ENCODE results near the gene SPEG. TPM values are rescaled to one million over a fixed set of nuclear protein-coding genes. Genes with fewer than 3 reads are reported as not detected.

SPEG gene
- total RNA-seq, 4 donors from 2014 or later = 6.7 to 10.2 (median 8.1) TPM

- no peak overlapping the region for H3K4me3 ChIP-seq
- H3K27me3 ChIP-seq = peaks cover 0 to 73% of the 10 kb centered on the region in 2 donors
- peaks cover 0 to 44% (median 1%) of the 10 kb centered on the region in 4 donors for H3K4me1 ChIP-seq
- TF ChIP-seq POLR2A (IDR thresholded peaks at IDR 0.05) (no peak), CTCF (IDR thresholded peaks at IDR 0.05) (no peak), EP300 (IDR thresholded peaks at IDR 0.05) (no peak)
- no peaks in the 10 kb centered on the region for H3K9me3 ChIP-seq
- 70 to 75% methylated on average over 16 to 17 of the region's 17 CpGs for WGBS, 2 donors
- H3K27ac ChIP-seq = no peak overlapping the region
- no peaks in the 10 kb centered on the region for H3K36me3 ChIP-seq
- DNase-seq (ENCODE audit: low spot score in 2 of 2) = no peak
Measured at GRCh38 chr2:219515874-219516629, 81.4 kb downstream of the SPEG start.

GRCh38 chr2:219516888-219517287, 82.2 kb downstream of the SPEG start:
- 46 to 48% methylated on average over 7 of the region's 7 CpGs for WGBS, 2 donors
- TF ChIP-seq POLR2A (IDR thresholded peaks at IDR 0.05) (no peak), CTCF (IDR thresholded peaks at IDR 0.05) (no peak), EP300 (IDR thresholded peaks at IDR 0.05) (no peak)

GRCh38 chr2:219517954-219518778, 83.5 kb downstream of the SPEG start:
- H3K4me3 ChIP-seq = no peak overlapping the region
- TF ChIP-seq CTCF (IDR thresholded peaks at IDR 0.05) (no peak), POLR2A (IDR thresholded peaks at IDR 0.05) (no peak), EP300 (IDR thresholded peaks at IDR 0.05) (no peak)
- no peaks in the 10 kb centered on the region for H3K9me3 ChIP-seq
- H3K36me3 ChIP-seq = no peaks in the 10 kb centered on the region
- DNase-seq (ENCODE audit: low spot score in 2 of 2) = no peak
- H3K4me1 ChIP-seq = peaks cover 0 to 51% (median 11%) of the 10 kb centered on the region in 4 donors
- peaks cover 0 to 72% of the 10 kb centered on the region in 2 donors for H3K27me3 ChIP-seq
- no peak overlapping the region for H3K27ac ChIP-seq
- 56 to 57% methylated on average over 10 of the region's 10 CpGs for WGBS, 2 donors

More at GRCh38 chr2:219516888-219517287, 82.2 kb downstream of the SPEG start:
- H3K4me1 ChIP-seq = peaks cover 0 to 47% (median 1%) of the 10 kb centered on the region in 4 donors
- H3K36me3 ChIP-seq = no peaks in the 10 kb centered on the region
- DNase-seq (ENCODE audit: low spot score in 2 of 2) = no peak
- H3K9me3 ChIP-seq = no peaks in the 10 kb centered on the region
- H3K4me3 ChIP-seq = no peak overlapping the region
- peaks cover 0 to 72% of the 10 kb centered on the region in 2 donors for H3K27me3 ChIP-seq
- no peak overlapping the region for H3K27ac ChIP-seq

- 85 to 90% methylated on average over 9 of the region's 9 CpGs for WGBS, 2 donors
- peaks cover 0 to 72% of the 10 kb centered on the region in 2 donors for H3K27me3 ChIP-seq
- no peak for DNase-seq (ENCODE audit: low spot score in 2 of 2)
Measured at GRCh38 chr2:219519526-219519916, 84.9 kb downstream of the SPEG start.

More at GRCh38 chr2:219519526-219519916, 84.9 kb downstream of the SPEG start:
- no peak for TF ChIP-seq CTCF (IDR thresholded peaks at IDR 0.05)
- no peak for TF ChIP-seq POLR2A (IDR thresholded peaks at IDR 0.05)
- no peak for TF ChIP-seq EP300 (IDR thresholded peaks at IDR 0.05)
- Histone ChIP-seq H3K36me3 (no peaks in the 10 kb centered on the region), H3K9me3 (no peaks in the 10 kb centered on the region), H3K27ac (no peak overlapping the region), H3K4me3 (no peak overlapping the region), H3K4me1 (peaks cover 0 to 42% (median 11%) of the 10 kb centered on the region in 4 donors)

All from tibial nerve (tissue), 4 donors.